HEK293 (cell line): Measurements from ENCODE around the gene CEP20.
A peak's percentile ranks its signal among the peaks of the same experiment; 100 is the strongest.

ENCODE experiments used
- FEZF1 ChIP-seq: fragments of 450-650 bp; formaldehyde crosslinking; IDR thresholded peaks from 2 replicates; pipeline ENCODE4 v1.5.1; 2016; ENCODE audit warnings: missing biosample characterization, missing genetic modification characterization
- SCRT2 ChIP-seq: fragments of 450-650 bp; formaldehyde crosslinking; IDR thresholded peaks from 2 replicates; pipeline ENCODE4 v1.5.1; 2016; ENCODE audit warnings: missing biosample characterization, missing genetic modification characterization
- ZFP3 ChIP-seq: fragments of 450-650 bp; formaldehyde crosslinking; IDR thresholded peaks from 2 replicates; pipeline ENCODE4 v1.5.1; 2016; ENCODE audit warnings: low read depth, missing biosample characterization, missing genetic modification characterization
- ZNF623 ChIP-seq: fragments of 450-650 bp; formaldehyde crosslinking; IDR thresholded peaks from 2 replicates; pipeline ENCODE4 v1.5.1; 2016; ENCODE audit warnings: missing biosample characterization, missing genetic modification characterization
- ZNF76 ChIP-seq: fragments of 450-650 bp; formaldehyde crosslinking; IDR thresholded peaks from 2 replicates; pipeline ENCODE4; 2016; ENCODE audit warnings: low read depth, missing biosample characterization, missing genetic modification characterization, borderline replicate concordance
- TF ChIP-seq, protein P1 (sequence below): fragments of 450-650 bp; formaldehyde crosslinking; IDR thresholded peaks from 2 replicates; pipeline ENCODE4 v1.5.1; 2016; ENCODE audit warnings: missing biosample characterization, missing genetic modification characterization
- TF ChIP-seq, protein P2 (sequence below): fragments of 450-650 bp; formaldehyde crosslinking; IDR thresholded peaks from 2 replicates; pipeline ENCODE4 v1.5.1; 2016; ENCODE audit warnings: missing biosample characterization, missing genetic modification characterization

DNA sequence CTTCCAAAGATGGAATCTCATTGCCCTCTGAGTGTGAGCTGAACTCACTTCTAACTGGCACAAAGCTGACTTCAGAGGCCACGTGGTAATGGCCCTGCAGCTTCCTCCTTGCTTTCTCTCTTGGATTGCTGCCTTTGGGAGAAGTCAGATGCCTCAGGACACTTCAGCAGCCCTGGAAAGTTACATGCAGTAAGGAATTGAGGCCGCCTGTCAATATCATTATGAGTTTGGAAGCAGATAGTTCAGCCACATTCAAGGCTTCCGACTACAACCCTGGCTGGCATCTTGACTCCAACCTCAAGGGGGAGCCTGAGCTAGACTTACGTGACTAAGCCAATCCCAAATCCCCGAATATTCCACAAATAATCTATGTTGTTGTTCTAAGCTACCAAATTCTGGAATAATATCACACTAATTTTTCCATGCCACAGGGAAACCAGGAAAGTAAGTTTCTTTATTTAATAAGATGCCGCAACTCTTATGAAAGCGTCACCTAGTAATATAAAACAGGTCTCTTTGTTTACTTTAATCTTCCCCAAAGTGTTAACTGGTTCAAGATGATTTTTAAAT, 13.6 kb downstream of the CEP20 start:
- TF ChIP-seq SCRT2 (tag by site-specific recombination) (no peak), ZNF623 (tag by site-specific recombination) (no peak), FEZF1 (tag by site-specific recombination) (no peak), ZFP3 (tag by site-specific recombination) (no peak), ZNF76 (no peak)
- TF ChIP-seq, protein P1, sequence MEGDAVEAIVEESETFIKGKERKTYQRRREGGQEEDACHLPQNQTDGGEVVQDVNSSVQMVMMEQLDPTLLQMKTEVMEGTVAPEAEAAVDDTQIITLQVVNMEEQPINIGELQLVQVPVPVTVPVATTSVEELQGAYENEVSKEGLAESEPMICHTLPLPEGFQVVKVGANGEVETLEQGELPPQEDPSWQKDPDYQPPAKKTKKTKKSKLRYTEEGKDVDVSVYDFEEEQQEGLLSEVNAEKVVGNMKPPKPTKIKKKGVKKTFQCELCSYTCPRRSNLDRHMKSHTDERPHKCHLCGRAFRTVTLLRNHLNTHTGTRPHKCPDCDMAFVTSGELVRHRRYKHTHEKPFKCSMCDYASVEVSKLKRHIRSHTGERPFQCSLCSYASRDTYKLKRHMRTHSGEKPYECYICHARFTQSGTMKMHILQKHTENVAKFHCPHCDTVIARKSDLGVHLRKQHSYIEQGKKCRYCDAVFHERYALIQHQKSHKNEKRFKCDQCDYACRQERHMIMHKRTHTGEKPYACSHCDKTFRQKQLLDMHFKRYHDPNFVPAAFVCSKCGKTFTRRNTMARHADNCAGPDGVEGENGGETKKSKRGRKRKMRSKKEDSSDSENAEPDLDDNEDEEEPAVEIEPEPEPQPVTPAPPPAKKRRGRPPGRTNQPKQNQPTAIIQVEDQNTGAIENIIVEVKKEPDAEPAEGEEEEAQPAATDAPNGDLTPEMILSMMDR (tag by site-specific recombination): peak; percentile 29; the same call in 1 of the 2 replicates
- TF ChIP-seq, protein P2, sequence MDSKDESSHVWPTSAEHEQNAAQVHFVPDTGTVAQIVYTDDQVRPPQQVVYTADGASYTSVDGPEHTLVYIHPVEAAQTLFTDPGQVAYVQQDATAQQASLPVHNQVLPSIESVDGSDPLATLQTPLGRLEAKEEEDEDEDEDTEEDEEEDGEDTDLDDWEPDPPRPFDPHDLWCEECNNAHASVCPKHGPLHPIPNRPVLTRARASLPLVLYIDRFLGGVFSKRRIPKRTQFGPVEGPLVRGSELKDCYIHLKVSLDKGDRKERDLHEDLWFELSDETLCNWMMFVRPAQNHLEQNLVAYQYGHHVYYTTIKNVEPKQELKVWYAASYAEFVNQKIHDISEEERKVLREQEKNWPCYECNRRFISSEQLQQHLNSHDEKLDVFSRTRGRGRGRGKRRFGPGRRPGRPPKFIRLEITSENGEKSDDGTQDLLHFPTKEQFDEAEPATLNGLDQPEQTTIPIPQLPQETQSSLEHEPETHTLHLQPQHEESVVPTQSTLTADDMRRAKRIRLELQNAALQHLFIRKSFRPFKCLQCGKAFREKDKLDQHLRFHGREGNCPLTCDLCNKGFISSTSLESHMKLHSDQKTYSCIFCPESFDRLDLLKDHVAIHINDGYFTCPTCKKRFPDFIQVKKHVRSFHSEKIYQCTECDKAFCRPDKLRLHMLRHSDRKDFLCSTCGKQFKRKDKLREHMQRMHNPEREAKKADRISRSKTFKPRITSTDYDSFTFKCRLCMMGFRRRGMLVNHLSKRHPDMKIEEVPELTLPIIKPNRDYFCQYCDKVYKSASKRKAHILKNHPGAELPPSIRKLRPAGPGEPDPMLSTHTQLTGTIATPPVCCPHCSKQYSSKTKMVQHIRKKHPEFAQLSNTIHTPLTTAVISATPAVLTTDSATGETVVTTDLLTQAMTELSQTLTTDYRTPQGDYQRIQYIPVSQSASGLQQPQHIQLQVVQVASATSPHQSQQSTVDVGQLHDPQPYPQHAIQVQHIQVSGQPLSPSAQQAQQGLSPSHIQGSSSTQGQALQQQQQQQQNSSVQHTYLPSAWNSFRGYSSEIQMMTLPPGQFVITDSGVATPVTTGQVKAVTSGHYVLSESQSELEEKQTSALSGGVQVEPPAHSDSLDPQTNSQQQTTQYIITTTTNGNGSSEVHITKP (tag by site-specific recombination): no peak
